T-helper 17 cell (primary cell): ENCODE results near the gene CORIN. TPM values are rescaled to one million over a fixed set of nuclear protein-coding genes. Genes with fewer than 3 reads are reported as not detected.
"Not testable (repeated sequence)": the region's sequence is repeated elsewhere in the genome, so short reads cannot be mapped to it uniquely, and the experiment has no call there.

Source experiments
- ATAC-seq: fragments of 150-1000 bp; cut with Tn5 transposase; 2 replicates; pipeline ENCODE4 v1.10.0; 2021; ENCODE audit warnings: mild to moderate bottlenecking, moderate library complexity
- DNase-seq, 3 donors: peaks; one replicate each; pipeline versions ENCODE4 v3.0.0 to v3.0.0-alpha.2; 2020 to 2021
- H3K9me3 ChIP-seq: one replicate; pipeline ENCODE4 v1.7.0; 2013; ENCODE audit warnings: low read length, mild to moderate bottlenecking; ENCODE audit not compliant: control insufficient read depth, poor library complexity, severe bottlenecking
- H3K27ac Mint-ChIP-seq: one replicate; pipeline ENCODE4 v1.8.0; 2022; ENCODE audit warnings: mild to moderate bottlenecking, moderate library complexity, mixed read lengths
- H3K27me3 Mint-ChIP-seq: one replicate; pipeline ENCODE4 v1.8.0; 2022; ENCODE audit warnings: mixed read lengths
- H3K36me3 Mint-ChIP-seq: one replicate; pipeline ENCODE4 v1.8.0; 2022; ENCODE audit warnings: low read depth, mixed read lengths
- H3K4me1 Mint-ChIP-seq: one replicate; pipeline ENCODE4 v1.8.0; 2022; ENCODE audit warnings: mild to moderate bottlenecking, mixed read lengths
- H3K4me3 Mint-ChIP-seq: one replicate; pipeline ENCODE4 v1.8.0; 2022; ENCODE audit warnings: mild to moderate bottlenecking, moderate library complexity, mixed read lengths
- total RNA-seq, 4 donors: library from RNA in 2 of 4; stranded (reverse) in 2 of 4; gene quantifications; one replicate each; pipeline ENCODE4 v1.2.3 and lab custom pipeline; 2022 to 2026

CORIN gene
- total RNA-seq, 2 donors from 2014 or later, result 0.07 to 0.26 TPM

DNA sequence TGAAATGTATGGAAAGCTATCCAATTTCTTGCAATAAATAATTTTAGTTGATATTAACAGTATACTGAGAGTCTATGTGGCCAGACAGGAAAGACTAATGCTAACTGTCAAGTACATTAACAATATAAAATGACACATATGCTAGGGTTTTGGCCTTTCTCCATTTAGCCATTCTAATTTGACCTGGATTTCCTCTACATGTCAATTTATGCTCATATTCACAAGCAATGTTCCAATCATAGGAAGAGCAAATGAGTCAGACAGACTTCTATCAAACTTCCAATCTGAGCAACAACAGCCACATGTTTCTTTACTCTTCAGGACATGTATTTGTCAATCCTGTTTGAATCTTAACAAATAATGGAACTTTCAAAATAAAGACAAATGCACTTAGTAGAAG is 53.6 kb downstream of the CORIN start:
- DNase-seq (no peak), ATAC-seq (no peak)
- H3K9me3 ChIP-seq, result no peaks in the 10 kb centered on the region
- Mint-ChIP-seq H3K36me3 (peaks cover 2% of the 10 kb centered on the region), H3K4me1 (no peaks in the 10 kb centered on the region), H3K4me3 (no peak overlapping the region), H3K27me3 (peaks cover 15% of the 10 kb centered on the region), H3K27ac (no peak overlapping the region)

DNA sequence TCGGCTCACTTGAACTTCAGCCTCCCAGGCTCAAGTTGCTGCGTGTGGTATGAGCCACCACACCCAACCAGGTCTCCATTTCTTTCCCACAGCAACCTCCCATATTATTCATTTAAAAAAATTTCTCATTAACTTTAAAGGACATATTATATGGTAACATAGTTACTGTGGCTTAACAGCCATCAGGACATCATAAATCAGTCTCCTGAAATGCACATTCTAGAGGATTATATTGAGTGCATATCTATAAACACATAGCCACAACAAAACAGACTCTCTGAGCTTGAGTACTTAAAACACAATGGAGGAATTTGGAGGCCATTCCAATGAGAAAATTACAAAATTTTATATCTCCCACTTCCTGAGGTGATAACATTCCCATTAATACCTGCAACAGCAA is 61.5 kb downstream of the CORIN start:
- Mint-ChIP-seq H3K4me3 (no peak overlapping the region), H3K36me3 (peaks cover 4% of the 10 kb centered on the region), H3K27ac (no peak overlapping the region), H3K4me1 (no peaks in the 10 kb centered on the region), H3K27me3 (peaks cover 22% of the 10 kb centered on the region)
- peaks cover 2% of the 10 kb centered on the region for H3K9me3 ChIP-seq
- ATAC-seq, result no peak
- no peak for DNase-seq

DNA sequence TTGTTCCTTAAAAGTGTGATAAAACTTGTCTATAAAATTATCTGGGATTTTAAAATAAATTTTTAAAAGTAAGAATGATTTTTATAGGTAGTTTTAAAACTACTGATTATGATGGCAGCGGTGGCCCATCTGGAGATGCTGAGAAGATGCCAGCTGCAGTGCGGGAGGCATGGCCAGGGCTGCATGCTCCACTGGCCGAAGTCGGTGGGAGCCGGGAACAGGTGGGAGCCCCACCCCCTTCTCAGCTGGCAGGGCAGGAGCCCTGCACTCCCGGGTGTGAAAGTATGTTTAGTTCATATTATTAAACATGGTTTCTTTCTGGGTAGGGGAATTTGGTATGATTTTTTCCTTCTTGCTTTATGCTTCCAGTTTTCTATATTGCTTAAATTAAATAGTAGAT is 63.8 kb downstream of the CORIN start:
- Mint-ChIP-seq H3K4me3 (no peak overlapping the region), H3K36me3 (peaks cover 2% of the 10 kb centered on the region), H3K4me1 (no peaks in the 10 kb centered on the region), H3K27ac (no peak overlapping the region), H3K27me3 (peaks cover 22% of the 10 kb centered on the region)
- H3K9me3 ChIP-seq, result peaks cover 2% of the 10 kb centered on the region
- no peak for ATAC-seq
- DNase-seq, result no peak

DNA sequence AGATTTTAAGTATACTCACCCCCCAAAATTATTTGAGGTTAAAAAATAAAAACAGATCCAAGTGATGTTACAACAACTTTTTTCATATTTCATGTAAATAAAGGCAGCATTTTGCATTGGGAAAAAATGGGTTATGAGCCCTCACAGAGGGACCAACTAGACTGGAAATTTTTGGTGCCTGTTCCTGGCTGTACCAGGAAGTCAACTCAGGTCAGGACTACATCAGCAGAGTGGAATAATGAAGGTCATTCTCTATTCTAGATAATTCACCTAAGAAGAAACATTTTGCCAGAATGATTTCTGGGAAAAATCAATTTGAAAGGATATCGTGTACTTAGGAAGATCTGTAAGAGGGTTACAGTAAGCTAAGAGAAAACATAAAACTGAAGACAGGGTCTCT is 66.8 kb downstream of the CORIN start:
- H3K9me3 ChIP-seq, result peaks cover 2% of the 10 kb centered on the region
- Mint-ChIP-seq H3K4me3 (no peak overlapping the region), H3K36me3 (peaks cover 2% of the 10 kb centered on the region), H3K27ac (no peak overlapping the region), H3K27me3 (peaks cover 23% of the 10 kb centered on the region), H3K4me1 (peaks cover 2% of the 10 kb centered on the region)
- DNase-seq (no peak), ATAC-seq (no peak)

DNA sequence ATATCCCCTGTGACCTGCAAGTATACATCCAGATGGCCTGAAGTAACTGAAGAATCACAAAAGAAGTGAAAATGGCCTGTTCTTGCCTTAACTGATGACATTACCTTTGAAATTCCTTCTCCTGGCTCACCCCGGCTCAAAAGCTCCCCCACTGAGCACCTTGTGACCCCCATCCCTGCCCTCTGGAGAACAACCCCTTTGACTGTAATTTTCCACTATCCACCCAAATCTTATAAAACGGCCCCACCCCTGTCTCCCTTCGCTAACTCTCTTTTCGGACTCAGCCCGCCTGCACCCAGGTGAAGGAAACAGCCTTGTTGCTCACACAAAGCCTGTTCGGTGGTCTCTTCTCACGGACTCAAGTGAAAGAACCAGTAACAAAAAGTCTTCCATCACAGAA is 69.9 kb downstream of the CORIN start:
- H3K9me3 ChIP-seq, H3K27ac Mint-ChIP-seq, H3K36me3 Mint-ChIP-seq, H3K4me1 Mint-ChIP-seq, H3K4me3 Mint-ChIP-seq, DNase-seq, ATAC-seq: not testable (repeated sequence)
- peaks cover 33% of the 10 kb centered on the region for H3K27me3 Mint-ChIP-seq

DNA sequence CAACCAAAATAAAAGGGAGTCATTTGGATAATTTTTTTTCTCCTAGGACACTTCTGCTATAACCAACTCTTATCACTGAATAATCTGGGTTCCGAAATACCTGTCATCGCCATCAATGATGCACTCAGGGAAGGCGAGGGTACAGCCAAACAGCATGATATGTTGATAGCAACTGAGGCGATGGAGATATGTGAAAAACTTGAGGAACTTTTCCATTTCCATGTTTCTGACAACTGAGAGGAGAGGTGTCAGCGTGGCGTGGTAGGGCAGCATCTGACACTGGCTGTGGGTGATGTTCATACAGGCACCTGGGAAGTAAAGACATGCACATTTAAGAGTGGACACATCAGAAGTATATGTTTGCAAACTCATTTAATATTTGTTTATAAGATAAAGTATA is 74.6 kb downstream of the CORIN start:
- no peaks in the 10 kb centered on the region for H3K9me3 ChIP-seq
- H3K27me3 Mint-ChIP-seq, result peaks cover 34% of the 10 kb centered on the region
- H3K36me3 Mint-ChIP-seq, result no peaks in the 10 kb centered on the region
- DNase-seq, result no peak
- no peak overlapping the region for H3K4me3 Mint-ChIP-seq
- no peak overlapping the region for H3K27ac Mint-ChIP-seq
- no peak for ATAC-seq
- peaks cover 2% of the 10 kb centered on the region for H3K4me1 Mint-ChIP-seq

DNA sequence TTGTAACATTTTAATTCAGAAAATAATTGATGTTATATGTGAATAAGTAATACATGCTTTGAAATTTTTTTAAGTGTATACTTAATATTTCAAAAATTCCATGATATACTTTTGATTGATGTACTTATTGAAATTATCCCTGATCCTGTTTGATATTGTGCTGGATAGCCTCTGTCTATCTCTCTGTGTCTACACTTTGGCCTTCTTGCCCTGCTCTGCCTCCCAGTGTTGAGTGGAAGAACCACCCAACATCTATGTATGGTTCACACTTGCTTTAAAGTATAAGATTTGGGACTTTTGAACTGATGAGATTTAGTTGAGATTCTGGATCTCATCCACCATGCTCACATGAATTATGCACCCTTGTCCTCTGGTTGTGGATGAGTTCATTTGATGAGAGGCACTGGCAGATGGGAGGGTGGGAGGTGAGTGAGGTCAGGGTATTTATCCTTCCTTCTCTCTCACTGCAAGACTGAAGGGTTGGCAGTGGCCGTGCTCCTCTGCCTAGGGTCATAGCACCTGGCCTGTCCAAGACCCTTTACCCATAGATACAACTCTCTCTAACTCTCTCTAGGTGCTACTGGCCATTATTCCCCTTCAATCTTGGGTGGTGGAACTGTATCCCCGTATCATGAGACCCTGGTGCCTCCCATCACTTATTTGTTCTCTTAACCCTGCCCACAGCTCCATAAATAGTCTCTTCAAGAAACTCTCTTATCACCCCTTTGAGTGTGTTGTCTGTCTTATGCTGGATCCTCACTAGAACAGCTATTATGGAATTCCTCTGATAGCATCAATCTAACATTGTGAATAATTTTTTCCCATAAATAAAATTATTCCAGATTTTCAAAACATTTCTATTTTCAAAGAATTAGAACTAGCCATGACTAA is 75.2 kb downstream of the CORIN start:
- no peaks in the 10 kb centered on the region for H3K9me3 ChIP-seq
- Mint-ChIP-seq H3K4me1 (no peaks in the 10 kb centered on the region), H3K4me3 (no peak overlapping the region), H3K27me3 (peaks cover 30% of the 10 kb centered on the region), H3K36me3 (no peaks in the 10 kb centered on the region), H3K27ac (no peak overlapping the region)
- ATAC-seq, result no peak
- DNase-seq, result no peak

DNA sequence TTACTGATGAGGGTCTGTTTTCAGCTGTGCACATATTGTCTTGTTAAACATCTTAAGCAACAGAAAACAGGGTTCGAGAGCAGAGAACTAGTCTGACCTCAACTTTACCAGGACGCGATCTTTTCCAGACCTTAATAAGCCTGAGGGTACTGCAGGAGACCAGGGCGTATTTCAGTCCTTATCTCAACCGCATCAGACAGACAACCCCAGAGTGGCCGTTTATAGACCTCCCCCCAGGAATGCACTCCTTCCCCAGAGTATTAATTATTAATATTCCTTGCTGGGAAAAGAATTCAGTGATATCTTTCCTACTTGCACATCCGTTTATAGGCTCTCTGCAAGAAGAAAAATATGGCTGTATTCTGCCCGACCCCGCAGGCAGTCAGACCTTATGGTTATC is 84.6 kb downstream of the CORIN start:
- H3K27me3 Mint-ChIP-seq, result peaks cover 27% of the 10 kb centered on the region
- DNase-seq, H3K9me3 ChIP-seq, H3K4me3 Mint-ChIP-seq, ATAC-seq, H3K4me1 Mint-ChIP-seq, H3K36me3 Mint-ChIP-seq, H3K27ac Mint-ChIP-seq: not testable (repeated sequence)

DNA sequence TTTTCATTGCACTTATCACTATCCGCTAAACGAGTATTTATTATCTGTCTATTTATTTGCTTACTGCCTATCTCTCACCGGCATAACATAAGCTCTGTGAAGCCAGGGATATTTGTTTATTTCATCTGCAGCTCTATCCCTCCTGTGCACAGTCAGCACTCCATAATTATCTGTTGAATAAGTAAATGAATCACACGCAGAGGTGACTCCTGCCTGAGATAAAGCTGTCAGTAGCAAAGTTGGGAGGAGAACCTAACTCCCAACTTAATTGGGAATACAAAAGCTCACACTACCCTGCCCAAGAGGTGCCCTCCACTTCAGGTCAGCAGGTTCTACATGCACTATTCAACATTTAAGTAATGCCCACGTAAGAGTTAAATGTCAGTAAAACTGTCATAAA is 85.7 kb downstream of the CORIN start:
- no peaks in the 10 kb centered on the region for H3K9me3 ChIP-seq
- H3K36me3 Mint-ChIP-seq, result no peaks in the 10 kb centered on the region

DNA sequence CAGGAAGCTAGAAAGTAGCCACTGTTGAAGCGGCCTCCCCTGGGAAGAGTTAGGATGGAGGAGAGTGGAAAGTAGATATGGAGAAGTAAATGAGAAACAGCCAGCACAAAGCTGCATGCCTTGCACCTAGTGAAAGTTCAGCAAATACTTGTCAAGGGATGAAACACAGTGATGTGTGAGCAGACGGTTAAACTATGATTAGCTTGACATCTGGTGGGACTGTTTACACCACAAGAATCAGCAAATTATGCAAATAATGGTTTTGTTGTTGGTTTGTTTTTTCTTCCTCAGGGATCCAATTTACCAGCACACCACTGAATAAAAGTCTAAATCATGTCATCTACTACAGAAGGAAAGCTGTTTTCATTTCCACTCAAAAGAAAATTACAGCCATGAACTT is 87.1 kb downstream of the CORIN start:
- Mint-ChIP-seq H3K36me3 (no peaks in the 10 kb centered on the region), H3K4me1 (no peaks in the 10 kb centered on the region), H3K27me3 (peaks cover 27% of the 10 kb centered on the region), H3K27ac (no peak overlapping the region), H3K4me3 (no peak overlapping the region)
- ATAC-seq (no peak), DNase-seq (no peak)
- H3K9me3 ChIP-seq, result no peaks in the 10 kb centered on the region

More for the DNA sequence above, 85.7 kb downstream of the CORIN start:
- Mint-ChIP-seq H3K4me1 (no peaks in the 10 kb centered on the region), H3K4me3 (no peak overlapping the region), H3K27me3 (peaks cover 27% of the 10 kb centered on the region), H3K27ac (no peak overlapping the region)
- DNase-seq (no peak), ATAC-seq (no peak)

DNA sequence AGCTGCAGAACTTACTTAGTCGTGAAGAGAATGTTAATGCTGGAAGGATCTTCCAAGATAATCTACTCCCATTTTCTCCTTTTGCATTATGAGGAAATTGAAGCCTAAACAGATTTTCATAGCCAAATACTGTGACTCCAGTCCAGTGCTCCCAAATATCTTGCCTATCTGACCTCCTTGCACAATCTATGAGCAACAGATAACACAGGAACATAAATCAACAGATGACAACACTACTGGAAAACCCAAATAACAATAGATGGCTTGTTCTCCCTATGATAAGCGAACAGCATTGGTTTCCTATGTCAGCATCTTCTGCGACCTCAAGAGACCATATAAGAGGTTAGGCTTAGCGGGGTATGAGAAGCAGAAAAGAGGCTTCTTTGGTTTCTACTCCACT is 88.0 kb downstream of the CORIN start:
- no peak overlapping the region for H3K27ac Mint-ChIP-seq
- H3K4me1 Mint-ChIP-seq, result no peaks in the 10 kb centered on the region
- no peaks in the 10 kb centered on the region for H3K36me3 Mint-ChIP-seq
- no peaks in the 10 kb centered on the region for H3K9me3 ChIP-seq
- peaks cover 32% of the 10 kb centered on the region for H3K27me3 Mint-ChIP-seq
- no peak overlapping the region for H3K4me3 Mint-ChIP-seq
- ATAC-seq (no peak), DNase-seq (no peak)

DNA sequence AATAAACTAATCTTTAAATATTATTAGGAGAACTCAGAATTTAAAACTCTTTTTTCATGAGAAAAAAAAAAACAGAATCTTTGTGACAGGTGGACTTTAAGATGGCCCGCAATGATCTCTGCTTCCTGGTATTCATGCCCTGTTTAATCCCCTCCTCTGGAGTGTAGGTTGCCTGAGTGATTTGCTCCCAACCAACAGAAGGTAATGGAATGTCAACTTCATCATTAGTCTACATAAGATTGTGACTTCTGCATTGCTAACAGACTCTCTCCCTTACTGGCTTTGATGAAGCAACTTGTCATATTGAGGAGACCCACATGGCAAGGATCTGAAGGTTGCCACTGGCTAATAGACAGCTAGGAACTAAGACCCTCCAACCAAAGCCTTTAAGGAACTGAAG is 88.8 kb downstream of the CORIN start:
- no peak overlapping the region for H3K27ac Mint-ChIP-seq
- ATAC-seq (no peak), DNase-seq (no peak)
- H3K9me3 ChIP-seq, result no peaks in the 10 kb centered on the region
- no peak overlapping the region for H3K4me3 Mint-ChIP-seq
- H3K27me3 Mint-ChIP-seq, result peaks cover 32% of the 10 kb centered on the region
- H3K36me3 Mint-ChIP-seq, result no peaks in the 10 kb centered on the region
- H3K4me1 Mint-ChIP-seq, result peaks cover 3% of the 10 kb centered on the region

DNA sequence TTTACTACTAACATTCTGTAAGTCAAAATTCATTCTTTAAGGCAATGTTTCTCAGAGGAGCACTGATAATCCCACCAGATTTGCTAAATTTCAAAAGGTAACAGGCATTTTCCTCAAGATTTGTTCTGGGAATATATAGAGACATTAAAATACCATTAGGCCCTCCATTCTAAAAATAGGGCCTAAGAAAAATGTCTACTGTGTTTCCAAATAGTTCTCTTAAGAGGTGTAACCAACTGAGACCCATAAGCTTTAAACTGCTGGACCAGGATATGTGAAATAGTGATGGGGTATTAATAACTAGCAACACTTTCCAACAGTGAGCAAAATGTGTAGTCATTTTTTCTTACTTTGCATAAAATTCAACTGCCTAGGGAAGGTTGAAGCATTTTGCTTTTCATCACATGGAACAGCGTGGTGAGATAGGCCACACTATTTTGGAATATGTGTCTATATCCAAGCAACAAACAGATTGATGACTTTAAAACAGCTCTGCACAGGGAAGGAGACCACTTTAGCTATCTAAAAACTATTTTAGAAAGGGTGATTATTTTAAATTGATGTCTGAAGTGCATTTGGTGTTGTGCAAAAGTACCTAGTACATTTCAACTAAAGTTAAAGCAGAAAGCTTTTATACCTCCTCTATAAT is 89.9 kb downstream of the CORIN start:
- no peak overlapping the region for H3K4me3 Mint-ChIP-seq
- DNase-seq, result no peak
- H3K27ac Mint-ChIP-seq, result no peak overlapping the region
- no peak for ATAC-seq
- H3K27me3 Mint-ChIP-seq, result peaks cover 32% of the 10 kb centered on the region
- H3K9me3 ChIP-seq, result no peaks in the 10 kb centered on the region
- H3K36me3 Mint-ChIP-seq, result no peaks in the 10 kb centered on the region
- H3K4me1 Mint-ChIP-seq, result peaks cover 6% of the 10 kb centered on the region

DNA sequence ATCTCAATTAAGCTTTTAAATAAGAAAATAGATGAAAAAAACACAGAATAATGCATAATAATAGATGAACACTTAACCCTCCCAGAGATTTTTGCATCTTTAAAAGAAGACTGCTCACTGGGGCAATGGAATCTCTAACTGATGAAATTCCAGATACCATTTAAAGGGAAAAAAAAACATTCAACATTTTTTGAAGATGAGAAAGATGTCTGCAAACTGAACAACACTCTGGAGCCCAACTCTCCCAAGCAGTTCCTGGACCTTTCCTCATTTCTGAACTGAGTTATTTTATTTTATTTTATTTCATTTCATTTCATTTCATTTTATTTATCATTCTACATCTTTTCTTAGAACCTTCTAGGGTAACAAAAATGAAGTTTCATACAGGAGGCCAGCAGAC is 90.7 kb downstream of the CORIN start:
- Mint-ChIP-seq H3K4me3 (no peak overlapping the region), H3K36me3 (no peaks in the 10 kb centered on the region), H3K4me1 (peaks cover 6% of the 10 kb centered on the region), H3K27ac (no peak overlapping the region), H3K27me3 (peaks cover 27% of the 10 kb centered on the region)
- no peak for DNase-seq
- no peak for ATAC-seq
- H3K9me3 ChIP-seq, result no peaks in the 10 kb centered on the region
